BJ (cell line): ENCODE results near the gene COQ3. TPM values are rescaled to one million over a fixed set of nuclear protein-coding genes. Genes with fewer than 3 reads are reported as not detected.
"Not testable (repeated sequence)": the region's sequence is repeated elsewhere in the genome, so short reads cannot be mapped to it uniquely, and the experiment has no call there.

Experiments
- CTCF ChIA-PET: fragments of 350-600 bp; formaldehyde crosslinking; extraction: SDS; loops from one replicate; lab custom pipeline; 2021; ENCODE audit warnings: antibody characterized with exemption, inconsistent platforms; lab: Yijun Ruan, JAX
- POLR2A ChIA-PET: fragments of 300-600 bp; sonication (Branson Sonifier 250); formaldehyde crosslinking; extraction: SDS; loops from one replicate; lab custom pipeline; 2021; ENCODE audit warnings: antibody characterized with exemption; lab: Charles Lee
- DNase-seq: peaks from one replicate; pipeline ENCODE4 v3.0.0-alpha.2; 2011; ENCODE audit warnings: low read depth
- H3K27me3 ChIP-seq: 2 replicates; pipeline ENCODE4 v1.6.0; 2011; ENCODE audit warnings: low read length; ENCODE audit not compliant: control insufficient read depth, insufficient read depth
- H3K36me3 ChIP-seq: 2 replicates; pipeline ENCODE4 v1.5.1; 2011; ENCODE audit warnings: low read length; ENCODE audit not compliant: control insufficient read depth, insufficient read depth
- H3K4me3 ChIP-seq: 2 replicates; pipeline ENCODE4 v1.5.1; 2011; ENCODE audit warnings: low read depth, mild to moderate bottlenecking, control low read depth, low read length
- CTCF ChIP-seq: IDR thresholded peaks from 2 replicates; pipeline ENCODE4 v1.5.1; 2011; ENCODE audit warnings: low read depth, mild to moderate bottlenecking, control low read depth, inconsistent platforms, low read length, moderate library complexity; ENCODE audit not compliant: insufficient read depth
- polyA plus RNA-seq: library from polyadenylated mRNA; depleted of rRNA; stranded (reverse); fragments of >200 nt; gene quantifications from 2 replicates; pipeline ENCODE4 v1.2.3, GENCODE V29; 2011

The COQ3 gene
- polyA plus RNA-seq, 1 experiment, result 3.3 TPM

GRCh38 chr6:99338188-99338587 lies 55.8 kb downstream of the COQ3 start:
- DNase-seq, result no peak
- CTCF ChIA-PET, result interaction anchor here (1.3 to 2.1 kb wide), 2 partner anchors 8 to 10 kb away, joined by 6 to 8 read pairs; no protein-coding TSS in a partner anchor
- Histone ChIP-seq H3K36me3 (no peaks in the 10 kb centered on the region), H3K4me3 (no peak overlapping the region), H3K27me3 (no peaks in the 10 kb centered on the region)
- POLR2A ChIA-PET, result no interaction called here
- no peak for TF ChIP-seq CTCF

GRCh38 chr6:99335298-99335697 lies 58.7 kb downstream of the COQ3 start:
- H3K36me3 ChIP-seq, H3K4me3 ChIP-seq, POLR2A ChIA-PET, H3K27me3 ChIP-seq, DNase-seq: not testable (repeated sequence)
- CTCF ChIA-PET, result interaction anchor here (0.8 to 1.0 kb wide), 3 partner anchors 17 to 91 kb away, joined by 3 to 5 read pairs (median 4); no protein-coding TSS in a partner anchor

GRCh38 chr6:99334526-99335127 lies 59.4 kb downstream of the COQ3 start:
- Histone ChIP-seq H3K27me3 (no peaks in the 10 kb centered on the region), H3K36me3 (no peaks in the 10 kb centered on the region), H3K4me3 (no peak overlapping the region)
- CTCF ChIA-PET, result interaction anchor here (0.7 to 1.2 kb wide), 10 partner anchors 8 to 92 kb away, joined by 3 to 10 read pairs (median 4); partner anchors contain the start of gene COQ3
- TF ChIP-seq CTCF, result peak; percentile 76
- no peak for DNase-seq
- POLR2A ChIA-PET, result no interaction called here

GRCh38 chr6:99333068-99333467 lies 60.9 kb downstream of the COQ3 start:
- ChIA-PET CTCF (interaction anchor here (1.0 to 5.5 kb wide), 2 partner anchors 8 to 13 kb away, joined by 4 to 31 read pairs; no protein-coding TSS in a partner anchor), POLR2A (no interaction called here)
- no peak for TF ChIP-seq CTCF
- no peaks in the 10 kb centered on the region for H3K36me3 ChIP-seq
- no peaks in the 10 kb centered on the region for H3K27me3 ChIP-seq
- no peak for DNase-seq
- H3K4me3 ChIP-seq, result no peak overlapping the region

- ChIA-PET POLR2A (no interaction called here), CTCF (interaction anchor here (0.7 to 5.5 kb wide), 6 partner anchors 11 to 415 kb away, joined by 3 to 43 read pairs (median 15); no protein-coding TSS in a partner anchor)
- Histone ChIP-seq H3K27me3 (no peaks in the 10 kb centered on the region), H3K36me3 (no peaks in the 10 kb centered on the region), H3K4me3 (no peak overlapping the region)
- TF ChIP-seq CTCF, result no peak
- no peak for DNase-seq
These were observed 62.5 kb downstream of the COQ3 start for GRCh38 chr6:99331531-99331930.

- DNase-seq, result no peak
- no peaks in the 10 kb centered on the region for H3K36me3 ChIP-seq
- no peak overlapping the region for H3K4me3 ChIP-seq
- peak; percentile 84 for TF ChIP-seq CTCF
- CTCF ChIA-PET, result interaction anchor here (0.5 to 5.5 kb wide), 22 partner anchors 9 to 493 kb away, joined by 3 to 43 read pairs (median 4); no protein-coding TSS in a partner anchor
- POLR2A ChIA-PET, result no interaction called here
- H3K27me3 ChIP-seq, result no peaks in the 10 kb centered on the region
These were observed 63.8 kb downstream of the COQ3 start for GRCh38 chr6:99330159-99330558.
